ENCODE measurements around the gene GAD2.

GAD2 gene

GRCh38 chr10:26216585-26217395 is at the start of gene GAD2:
Gene GAD2, plus strand, starts transcription at chr10:26216774. Its CDS starts 36 bp downstream, at chr10:26216810.
- no peak for DNase-seq

- DNase-seq: no peak
These were observed 47.1 kb upstream of the GAD2 start for GRCh38 chr10:26169466-26169865.

- DNase-seq: no peak
These were observed 44.4 kb upstream of the GAD2 start for GRCh38 chr10:26172131-26172530.

- no peak for DNase-seq
These were observed 42.7 kb upstream of the GAD2 start for GRCh38 chr10:26173837-26174236.

- DNase-seq: no peak
These were observed 39.2 kb upstream of the GAD2 start for GRCh38 chr10:26177341-26177740.

GRCh38 chr10:26194275-26194674 is 22.3 kb upstream of the GAD2 start:
- no peak for DNase-seq

GRCh38 chr10:26197248-26197647 is 19.3 kb upstream of the GAD2 start:
- DNase-seq: no peak

- DNase-seq: no peak
These were observed 18.5 kb upstream of the GAD2 start for GRCh38 chr10:26198119-26198518.

- DNase-seq: no peak
These were observed 16.7 kb upstream of the GAD2 start for GRCh38 chr10:26199841-26200240.

- no peak for DNase-seq
These were observed 11.4 kb upstream of the GAD2 start for GRCh38 chr10:26205223-26205622.

GRCh38 chr10:26211781-26212444 is 4.7 kb upstream of the GAD2 start:
- DNase-seq: no peak

- DNase-seq: no peak
These were observed 4.1 kb upstream of the GAD2 start for GRCh38 chr10:26212511-26212910.

GRCh38 chr10:26213157-26213800 is 3.3 kb upstream of the GAD2 start:
- DNase-seq: no peak

GRCh38 chr10:26214004-26214403 is 2.6 kb upstream of the GAD2 start:
- no peak for DNase-seq

- DNase-seq: no peak
These were observed 1.8 kb upstream of the GAD2 start for GRCh38 chr10:26214551-26215395.

GRCh38 chr10:26215396-26215934 is 1.1 kb upstream of the GAD2 start:
- no peak for DNase-seq

GRCh38 chr10:26215935-26216584 is 514 bp upstream of the GAD2 start:
- DNase-seq: peak in 1 of 2 donors; percentile 1

- no peak for DNase-seq
These were observed 967 bp downstream of the GAD2 start for GRCh38 chr10:26217396-26218086.

- no peak for DNase-seq
These were observed 3.1 kb downstream of the GAD2 start for GRCh38 chr10:26219676-26220075.

GRCh38 chr10:26220901-26221300 is 4.3 kb downstream of the GAD2 start:
- DNase-seq: no peak

GRCh38 chr10:26221541-26221940 is 5.0 kb downstream of the GAD2 start:
- DNase-seq: no peak
